ENCODE data around the gene SLC19A1.

SLC19A1 gene

DNA sequence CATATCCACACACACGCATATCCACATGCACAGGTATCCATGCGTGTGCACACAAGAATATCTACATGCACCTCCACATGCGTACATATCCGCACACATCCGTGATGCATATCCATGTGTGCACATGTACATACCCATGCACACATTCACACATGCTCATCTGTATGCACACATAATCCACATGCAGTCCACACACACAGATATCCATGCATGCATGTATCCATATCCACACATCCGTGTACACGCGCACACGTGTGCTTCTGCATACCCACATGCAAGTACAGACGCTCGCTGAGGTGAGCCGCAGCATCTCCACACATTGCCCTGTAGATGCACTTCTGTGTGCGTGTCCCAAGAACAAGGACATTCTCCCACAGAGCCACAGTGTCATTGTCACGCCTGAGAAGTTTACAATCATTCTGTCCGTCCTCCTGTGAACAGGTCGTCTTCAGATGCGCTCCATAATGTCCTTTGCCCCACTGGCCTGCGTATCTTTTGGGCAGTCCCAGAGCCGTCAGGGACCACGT is 93.9 kb downstream of the SLC19A1 start:
- TF ChIP-seq, protein P1, sequence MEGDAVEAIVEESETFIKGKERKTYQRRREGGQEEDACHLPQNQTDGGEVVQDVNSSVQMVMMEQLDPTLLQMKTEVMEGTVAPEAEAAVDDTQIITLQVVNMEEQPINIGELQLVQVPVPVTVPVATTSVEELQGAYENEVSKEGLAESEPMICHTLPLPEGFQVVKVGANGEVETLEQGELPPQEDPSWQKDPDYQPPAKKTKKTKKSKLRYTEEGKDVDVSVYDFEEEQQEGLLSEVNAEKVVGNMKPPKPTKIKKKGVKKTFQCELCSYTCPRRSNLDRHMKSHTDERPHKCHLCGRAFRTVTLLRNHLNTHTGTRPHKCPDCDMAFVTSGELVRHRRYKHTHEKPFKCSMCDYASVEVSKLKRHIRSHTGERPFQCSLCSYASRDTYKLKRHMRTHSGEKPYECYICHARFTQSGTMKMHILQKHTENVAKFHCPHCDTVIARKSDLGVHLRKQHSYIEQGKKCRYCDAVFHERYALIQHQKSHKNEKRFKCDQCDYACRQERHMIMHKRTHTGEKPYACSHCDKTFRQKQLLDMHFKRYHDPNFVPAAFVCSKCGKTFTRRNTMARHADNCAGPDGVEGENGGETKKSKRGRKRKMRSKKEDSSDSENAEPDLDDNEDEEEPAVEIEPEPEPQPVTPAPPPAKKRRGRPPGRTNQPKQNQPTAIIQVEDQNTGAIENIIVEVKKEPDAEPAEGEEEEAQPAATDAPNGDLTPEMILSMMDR (IDR thresholded peaks at IDR 0.05; ENCODE audit: low read depth, low read length): no peak
- no peaks in the 10 kb centered on the region for H3K36me3 ChIP-seq
- no peak overlapping the region for H3K4me3 ChIP-seq (ENCODE audit: low read depth, low read length)
- no peak for DNase-seq
- H3K9me3 ChIP-seq: peaks cover 7% of the 10 kb centered on the region
- peaks cover 5% of the 10 kb centered on the region; the same call in 1 of the 2 replicates for H3K27me3 ChIP-seq
- H3K4me1 ChIP-seq: no peaks in the 10 kb centered on the region

All from BE2C (cell line).